AG10803 (cell line): ENCODE measurements around the gene ZNF593.

Experiments
- DNase-seq: peaks from one replicate; pipeline ENCODE4 v3.0.0; 2010; ENCODE audit warnings: low read depth
- H3K4me3 ChIP-seq: 2 replicates; pipeline ENCODE4 v1.5.1; 2011; ENCODE audit warnings: mild to moderate bottlenecking, low read length, control low read depth
- CTCF ChIP-seq: conservative IDR thresholded peaks from 2 replicates; pipeline ENCODE4 v1.5.1; 2011; ENCODE audit warnings: mild to moderate bottlenecking, low read length, control low read depth, inconsistent platforms

Gene ZNF593

GRCh38 chr1:26197301-26197700, 27.6 kb downstream of the ZNF593 start:
- TF ChIP-seq CTCF = no peak
- H3K4me3 ChIP-seq = no peak overlapping the region
- no peak for DNase-seq

GRCh38 chr1:26197813-26198212, 28.1 kb downstream of the ZNF593 start:
- DNase-seq = no peak
- H3K4me3 ChIP-seq = no peak overlapping the region
- TF ChIP-seq CTCF = no peak

GRCh38 chr1:26200413-26200812, 30.7 kb downstream of the ZNF593 start:
- TF ChIP-seq CTCF = no peak
- no peak overlapping the region for H3K4me3 ChIP-seq
- DNase-seq = no peak

- no peak overlapping the region for H3K4me3 ChIP-seq
- TF ChIP-seq CTCF = no peak
- no peak for DNase-seq
These were observed 34.1 kb downstream of the ZNF593 start for GRCh38 chr1:26203642-26204318.

- DNase-seq = no peak
- H3K4me3 ChIP-seq = no peak overlapping the region
- no peak for TF ChIP-seq CTCF
These were observed 40.6 kb downstream of the ZNF593 start for GRCh38 chr1:26210147-26210870.

- no peak for TF ChIP-seq CTCF
- H3K4me3 ChIP-seq = no peak overlapping the region
- no peak for DNase-seq
These were observed 43.0 kb downstream of the ZNF593 start for GRCh38 chr1:26212726-26213125.

GRCh38 chr1:26213335-26213905, 43.7 kb downstream of the ZNF593 start:
- DNase-seq = no peak
- TF ChIP-seq CTCF = no peak
- no peak overlapping the region for H3K4me3 ChIP-seq
